Testis (tissue), 3 donors: ENCODE results near the gene TAF1B. TPM values are rescaled to one million over a fixed set of nuclear protein-coding genes. Genes with fewer than 3 reads are reported as not detected.

Experiments used
- DNase-seq: peaks from one replicate; pipeline ENCODE4 v3.0.0-alpha.2; 2019
- H3K27ac ChIP-seq, 2 donors: fragments of 200-600 bp; sonication (generic); one replicate each; pipeline ENCODE4 v1.5.1; 2019
- H3K27me3 ChIP-seq: fragments of 200-600 bp; sonication (generic); one replicate; pipeline ENCODE4 v1.5.1; 2019
- H3K36me3 ChIP-seq: fragments of 200-600 bp; sonication (generic); one replicate; pipeline ENCODE4 v1.5.1; 2017; ENCODE audit warnings: low read depth; ENCODE audit errors: missing control alignments
- H3K4me1 ChIP-seq: fragments of 200-600 bp; sonication (generic); one replicate; pipeline ENCODE4 v1.5.1; 2019
- H3K4me3 ChIP-seq, 2 donors: fragments of 200-600 bp; sonication (generic); one replicate each; pipeline ENCODE4 v1.5.1; 2017 to 2019
- H3K9me3 ChIP-seq: fragments of 200-600 bp; sonication (generic); one replicate; pipeline ENCODE4 v1.5.1; 2017
- CTCF ChIP-seq, 3 experiments: fragments of 450-650 bp in 2 of 3; fragments of 200-600 bp in 1 of 3; sonication (generic) in 1 of 3; IDR thresholded peaks; one replicate each; pipeline ENCODE4 v1.5.1; 2016 to 2019; ENCODE audit warnings: antibody characterized with exemption in 3 of 3, mild to moderate bottlenecking in 2 of 3, moderate library complexity in 1 of 3
- POLR2A ChIP-seq: fragments of 450-650 bp; IDR thresholded peaks from one replicate; pipeline ENCODE4 v1.6.1; 2017; ENCODE audit warnings: antibody characterized with exemption, mild to moderate bottlenecking, moderate library complexity
- WGBS, 2 donors: methylation state at CpG; one replicate each; pipeline ENCODE4 v1.1.5; 2018; 5-methylcytosine and 5-hydroxymethylcytosine counted together
- intact Hi-C: fragments of 100-400 bp; cut with DNase I; formaldehyde crosslinking; loops from one replicate; pipeline ENCODE4 v1.15.1; 2023; ENCODE audit warnings: low total_unique reads
- polyA plus RNA-seq: library from polyadenylated mRNA; stranded (reverse); fragments of 350-450 nt; fragmentation: Illumina TruSeq; extraction: RNeasy Lipid Tissue Mini Kit (QIAGEN cat#74804); gene quantifications from one replicate; pipeline ENCODE4 v1.2.3, GENCODE V29; 2014; ENCODE audit warnings: low read depth, low replicate concordance; ENCODE audit not compliant: insufficient read depth
- total RNA-seq, 2 donors: library from RNA; depleted of rRNA; stranded (reverse); fragments of >200 nt; gene quantifications; one replicate each; pipeline ENCODE4 v1.2.3, GENCODE V29; 2016

TAF1B gene
- total and polyA plus RNA-seq, 3 donors from 2014 or later: 13.3 to 22.0 (median 22.0) TPM

GRCh38 chr2:9844036-9844483 is 786 bp downstream of the TAF1B start:
- H3K4me1 ChIP-seq: peaks cover 6% of the 10 kb centered on the region
- no peaks in the 10 kb centered on the region for H3K9me3 ChIP-seq
- H3K27ac ChIP-seq: peak overlapping the region; percentile 91 to 92
- no peaks in the 10 kb centered on the region for H3K36me3 ChIP-seq
- 17 to 19% methylated on average over 15 of the region's 15 CpGs for WGBS, 2 donors
- peak overlapping the region; percentile 90 to 97 for H3K4me3 ChIP-seq
- no peaks in the 10 kb centered on the region for H3K27me3 ChIP-seq
- DNase-seq: peak; percentile 37
- intact Hi-C loops: no loop called here
- TF ChIP-seq CTCF (IDR thresholded peaks at IDR 0.05) (no peak), POLR2A (no peak)

- H3K27me3 ChIP-seq: no peaks in the 10 kb centered on the region
- no peaks in the 10 kb centered on the region for H3K36me3 ChIP-seq
- H3K4me1 ChIP-seq: peaks cover 6% of the 10 kb centered on the region
- peak overlapping the region in 1 of 2 donors; percentile 90 for H3K4me3 ChIP-seq
- DNase-seq: no peak
- intact Hi-C loops: no loop called here
- no peaks in the 10 kb centered on the region for H3K9me3 ChIP-seq
- H3K27ac ChIP-seq: no peak overlapping the region
- no peak for TF ChIP-seq CTCF (IDR thresholded peaks at IDR 0.05)
- no peak for TF ChIP-seq POLR2A
- WGBS, 2 donors: 17 to 33% methylated on average over 5 of the region's 5 CpGs
Observed at GRCh38 chr2:9844576-9844975, 1.3 kb downstream of the TAF1B start.

- Histone ChIP-seq H3K4me3 (no peak overlapping the region), H3K4me1 (peaks cover 6% of the 10 kb centered on the region), H3K27me3 (no peaks in the 10 kb centered on the region), H3K36me3 (no peaks in the 10 kb centered on the region), H3K9me3 (no peaks in the 10 kb centered on the region), H3K27ac (no peak overlapping the region)
- intact Hi-C loops: no loop called here
- no peak for DNase-seq
- TF ChIP-seq POLR2A: no peak
- no peak for TF ChIP-seq CTCF (IDR thresholded peaks at IDR 0.05)
Observed at GRCh38 chr2:9846554-9846953, 3.3 kb downstream of the TAF1B start.

- TF ChIP-seq CTCF (IDR thresholded peaks at IDR 0.05) (no peak), POLR2A (no peak)
- Histone ChIP-seq H3K36me3 (no peaks in the 10 kb centered on the region), H3K27ac (no peak overlapping the region), H3K27me3 (no peaks in the 10 kb centered on the region), H3K9me3 (no peaks in the 10 kb centered on the region), H3K4me1 (peaks cover 6% of the 10 kb centered on the region), H3K4me3 (no peak overlapping the region)
- 81 to 89% methylated on average over 4 of the region's 4 CpGs for WGBS, 2 donors
- DNase-seq: no peak
- intact Hi-C loops: no loop called here
Observed at GRCh38 chr2:9847140-9847539, 3.9 kb downstream of the TAF1B start.

GRCh38 chr2:9852881-9853280 is 9.6 kb downstream of the TAF1B start:
- no peak for DNase-seq
- intact Hi-C loops: no loop called here

More at GRCh38 chr2:9852881-9853280, 9.6 kb downstream of the TAF1B start:
- Histone ChIP-seq H3K27me3 (no peaks in the 10 kb centered on the region), H3K36me3 (no peaks in the 10 kb centered on the region), H3K4me3 (no peak overlapping the region), H3K27ac (no peak overlapping the region), H3K4me1 (no peaks in the 10 kb centered on the region), H3K9me3 (no peaks in the 10 kb centered on the region)
- TF ChIP-seq CTCF (IDR thresholded peaks at IDR 0.05) (no peak), POLR2A (no peak)
- 88 to 93% methylated on average over 2 of the region's 2 CpGs for WGBS, 2 donors
